Astrocyte of the cerebellum (primary cell): Measurements from ENCODE around the gene EIF4H.

ENCODE experiments used
- DNase-seq: peaks from one replicate; pipeline ENCODE4 v3.0.0-alpha.2; 2011; ENCODE audit warnings: low read depth
- H3K4me3 ChIP-seq: 2 replicates; pipeline ENCODE4 v1.5.1; 2011; ENCODE audit warnings: mild to moderate bottlenecking, low read depth, low read length, moderate library complexity
- CTCF ChIP-seq: IDR thresholded peaks from 2 replicates; pipeline ENCODE4 v1.5.1; 2012; ENCODE audit warnings: low read length, low read depth, moderate library complexity, mild to moderate bottlenecking; ENCODE audit errors: missing control alignments
- in situ Hi-C: cut with HindIII; loops from 2 replicates; pipeline ENCODE4 v1.10.0; 2017; ENCODE audit warnings: low sequenced_read_pairs

The EIF4H gene

GRCh38 chr7:74230446-74231231, 56.5 kb downstream of the EIF4H start:
- H3K4me3 ChIP-seq, result no peak overlapping the region
- DNase-seq, result no peak
- in situ Hi-C loops, result no loop called here
- no peak for TF ChIP-seq CTCF

- no peak for TF ChIP-seq CTCF
- in situ Hi-C loops, result no loop called here
- no peak overlapping the region for H3K4me3 ChIP-seq
- no peak for DNase-seq
These were observed 57.1 kb downstream of the EIF4H start for GRCh38 chr7:74231232-74231590.

GRCh38 chr7:74233655-74234285, 59.6 kb downstream of the EIF4H start:
- no peak for TF ChIP-seq CTCF
- in situ Hi-C loops, result no loop called here
- H3K4me3 ChIP-seq, result no peak overlapping the region
- no peak for DNase-seq

- H3K4me3 ChIP-seq, result no peak overlapping the region
- no peak for DNase-seq
- in situ Hi-C loops, result no loop called here
- no peak for TF ChIP-seq CTCF
These were observed 61.5 kb downstream of the EIF4H start for GRCh38 chr7:74235518-74236268.

GRCh38 chr7:74236284-74236683, 62.1 kb downstream of the EIF4H start:
- TF ChIP-seq CTCF, result no peak
- in situ Hi-C loops, result no loop called here
- no peak overlapping the region for H3K4me3 ChIP-seq
- no peak for DNase-seq

- TF ChIP-seq CTCF, result no peak
- no peak for DNase-seq
- H3K4me3 ChIP-seq, result no peak overlapping the region
- in situ Hi-C loops, result no loop called here
These were observed 66.3 kb downstream of the EIF4H start for GRCh38 chr7:74240482-74240881.
